ENCODE data around the gene HAUS3.

DNA sequence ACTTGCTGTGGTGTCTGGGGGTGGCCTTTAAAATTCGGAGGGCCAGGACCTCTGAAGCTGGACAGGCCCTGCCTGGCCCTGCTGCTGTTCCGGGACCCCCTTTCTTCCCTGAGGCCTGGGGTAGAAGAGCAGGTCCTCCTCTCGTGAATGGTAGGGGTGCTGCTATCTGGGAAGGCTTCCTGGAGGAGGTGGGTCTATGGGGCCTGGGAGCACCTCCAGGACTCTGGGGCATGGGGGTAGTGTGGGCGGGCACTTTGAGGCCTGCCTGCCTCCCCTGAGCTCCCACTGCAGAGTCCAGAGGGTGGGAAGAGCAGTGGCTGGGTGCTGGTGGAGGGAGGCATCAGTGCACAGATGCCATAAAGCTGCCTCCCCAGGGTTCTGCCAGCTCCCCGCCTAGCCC is 24.9 kb upstream of the HAUS3 start:
- TF ChIP-seq, protein P1, sequence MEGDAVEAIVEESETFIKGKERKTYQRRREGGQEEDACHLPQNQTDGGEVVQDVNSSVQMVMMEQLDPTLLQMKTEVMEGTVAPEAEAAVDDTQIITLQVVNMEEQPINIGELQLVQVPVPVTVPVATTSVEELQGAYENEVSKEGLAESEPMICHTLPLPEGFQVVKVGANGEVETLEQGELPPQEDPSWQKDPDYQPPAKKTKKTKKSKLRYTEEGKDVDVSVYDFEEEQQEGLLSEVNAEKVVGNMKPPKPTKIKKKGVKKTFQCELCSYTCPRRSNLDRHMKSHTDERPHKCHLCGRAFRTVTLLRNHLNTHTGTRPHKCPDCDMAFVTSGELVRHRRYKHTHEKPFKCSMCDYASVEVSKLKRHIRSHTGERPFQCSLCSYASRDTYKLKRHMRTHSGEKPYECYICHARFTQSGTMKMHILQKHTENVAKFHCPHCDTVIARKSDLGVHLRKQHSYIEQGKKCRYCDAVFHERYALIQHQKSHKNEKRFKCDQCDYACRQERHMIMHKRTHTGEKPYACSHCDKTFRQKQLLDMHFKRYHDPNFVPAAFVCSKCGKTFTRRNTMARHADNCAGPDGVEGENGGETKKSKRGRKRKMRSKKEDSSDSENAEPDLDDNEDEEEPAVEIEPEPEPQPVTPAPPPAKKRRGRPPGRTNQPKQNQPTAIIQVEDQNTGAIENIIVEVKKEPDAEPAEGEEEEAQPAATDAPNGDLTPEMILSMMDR (IDR thresholded peaks at IDR 0.05; ENCODE audit: insufficient read depth, low read length): no peak
- TF ChIP-seq POLR2AphosphoS5 (IDR thresholded peaks at IDR 0.05; ENCODE audit: low read depth) (no peak), GABPA (IDR thresholded peaks at IDR 0.05; ENCODE audit: low read depth) (no peak), SPI1 (IDR thresholded peaks at IDR 0.05; ENCODE audit: borderline replicate concordance, low read depth) (no peak)
- TF ChIP-seq, protein P2, sequence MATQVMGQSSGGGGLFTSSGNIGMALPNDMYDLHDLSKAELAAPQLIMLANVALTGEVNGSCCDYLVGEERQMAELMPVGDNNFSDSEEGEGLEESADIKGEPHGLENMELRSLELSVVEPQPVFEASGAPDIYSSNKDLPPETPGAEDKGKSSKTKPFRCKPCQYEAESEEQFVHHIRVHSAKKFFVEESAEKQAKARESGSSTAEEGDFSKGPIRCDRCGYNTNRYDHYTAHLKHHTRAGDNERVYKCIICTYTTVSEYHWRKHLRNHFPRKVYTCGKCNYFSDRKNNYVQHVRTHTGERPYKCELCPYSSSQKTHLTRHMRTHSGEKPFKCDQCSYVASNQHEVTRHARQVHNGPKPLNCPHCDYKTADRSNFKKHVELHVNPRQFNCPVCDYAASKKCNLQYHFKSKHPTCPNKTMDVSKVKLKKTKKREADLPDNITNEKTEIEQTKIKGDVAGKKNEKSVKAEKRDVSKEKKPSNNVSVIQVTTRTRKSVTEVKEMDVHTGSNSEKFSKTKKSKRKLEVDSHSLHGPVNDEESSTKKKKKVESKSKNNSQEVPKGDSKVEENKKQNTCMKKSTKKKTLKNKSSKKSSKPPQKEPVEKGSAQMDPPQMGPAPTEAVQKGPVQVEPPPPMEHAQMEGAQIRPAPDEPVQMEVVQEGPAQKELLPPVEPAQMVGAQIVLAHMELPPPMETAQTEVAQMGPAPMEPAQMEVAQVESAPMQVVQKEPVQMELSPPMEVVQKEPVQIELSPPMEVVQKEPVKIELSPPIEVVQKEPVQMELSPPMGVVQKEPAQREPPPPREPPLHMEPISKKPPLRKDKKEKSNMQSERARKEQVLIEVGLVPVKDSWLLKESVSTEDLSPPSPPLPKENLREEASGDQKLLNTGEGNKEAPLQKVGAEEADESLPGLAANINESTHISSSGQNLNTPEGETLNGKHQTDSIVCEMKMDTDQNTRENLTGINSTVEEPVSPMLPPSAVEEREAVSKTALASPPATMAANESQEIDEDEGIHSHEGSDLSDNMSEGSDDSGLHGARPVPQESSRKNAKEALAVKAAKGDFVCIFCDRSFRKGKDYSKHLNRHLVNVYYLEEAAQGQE (IDR thresholded peaks at IDR 0.05; ENCODE audit: insufficient replicate concordance, low read depth): no peak
